GM12873 (cell line): ENCODE results near the gene KLHL2.

Source experiments
- CTCF ChIP-seq: IDR thresholded peaks from 2 replicates; pipeline ENCODE4 v1.5.1; 2012; ENCODE audit warnings: low read depth, mild to moderate bottlenecking, moderate library complexity, low read length, control low read depth; ENCODE audit not compliant: insufficient read depth; ENCODE audit errors: missing control alignments

The KLHL2 gene

GRCh38 chr4:165184220-165184619 lies 23.1 kb upstream of the KLHL2 start:
- no peak for TF ChIP-seq CTCF

GRCh38 chr4:165185448-165185847 lies 21.9 kb upstream of the KLHL2 start:
- TF ChIP-seq CTCF = no peak

GRCh38 chr4:165190591-165191347 lies 16.6 kb upstream of the KLHL2 start:
- no peak for TF ChIP-seq CTCF

GRCh38 chr4:165191348-165191656 lies 16.1 kb upstream of the KLHL2 start:
- no peak for TF ChIP-seq CTCF

GRCh38 chr4:165191814-165192499 lies 15.4 kb upstream of the KLHL2 start:
- no peak for TF ChIP-seq CTCF

GRCh38 chr4:165192500-165192898 lies 14.9 kb upstream of the KLHL2 start:
- no peak for TF ChIP-seq CTCF

- TF ChIP-seq CTCF = no peak
Observed at GRCh38 chr4:165192956-165193355, 14.4 kb upstream of the KLHL2 start.
